ENCODE results near the gene RPLP2.
A peak's percentile ranks its signal among the peaks of the same experiment; 100 is the strongest.

Gene RPLP2

DNA sequence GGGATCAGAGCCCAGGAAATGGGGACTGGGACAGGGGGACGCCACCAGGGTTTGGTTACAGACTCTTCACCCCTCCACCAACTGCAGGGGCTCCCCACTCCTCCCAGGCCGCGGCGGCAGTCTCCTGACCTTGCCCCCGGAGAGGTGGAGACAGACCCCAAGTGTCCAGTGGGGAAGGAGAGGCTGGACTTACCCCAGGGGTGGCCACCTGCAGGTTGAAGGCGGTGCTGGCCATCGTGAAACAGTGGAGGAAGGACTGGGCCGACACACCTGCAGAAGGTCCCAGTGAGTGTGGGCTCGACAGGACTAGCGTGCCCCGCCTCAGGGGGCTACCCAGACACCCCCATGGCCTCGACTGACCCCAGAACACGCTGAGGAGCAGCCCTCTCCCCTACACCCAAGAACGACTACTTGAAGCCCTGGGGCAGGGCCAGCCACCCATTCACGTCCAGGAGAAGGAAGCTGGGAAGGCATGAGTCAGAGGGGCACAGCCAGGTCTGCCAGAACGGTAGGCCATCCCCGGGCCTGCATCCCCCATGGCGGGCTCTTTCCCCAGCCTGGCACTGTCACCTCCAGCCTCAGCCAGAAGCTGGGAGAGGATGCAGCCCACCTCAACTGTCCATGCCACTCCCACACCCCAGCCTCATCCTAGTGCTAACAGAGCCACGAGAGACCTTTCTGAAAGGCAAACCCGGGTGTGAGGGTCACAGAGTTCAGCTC, 34.7 kb upstream of the RPLP2 start:
- DNase-seq = no peak

DNA sequence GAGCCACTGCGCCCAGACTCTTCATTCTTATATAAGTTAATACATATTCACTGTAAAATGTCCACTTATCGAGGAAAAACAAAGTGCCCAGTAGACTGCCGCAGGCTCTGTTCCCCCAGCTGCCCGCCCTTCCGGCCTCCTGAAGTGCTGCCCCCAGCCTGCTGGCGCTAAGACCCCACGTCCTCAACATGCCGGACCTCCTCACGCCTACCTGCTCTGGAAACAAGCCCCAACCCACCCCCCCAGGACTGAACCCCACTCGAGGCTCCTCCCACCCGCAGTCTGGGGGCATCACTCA, 33.6 kb upstream of the RPLP2 start:
- DNase-seq = no peak

DNA sequence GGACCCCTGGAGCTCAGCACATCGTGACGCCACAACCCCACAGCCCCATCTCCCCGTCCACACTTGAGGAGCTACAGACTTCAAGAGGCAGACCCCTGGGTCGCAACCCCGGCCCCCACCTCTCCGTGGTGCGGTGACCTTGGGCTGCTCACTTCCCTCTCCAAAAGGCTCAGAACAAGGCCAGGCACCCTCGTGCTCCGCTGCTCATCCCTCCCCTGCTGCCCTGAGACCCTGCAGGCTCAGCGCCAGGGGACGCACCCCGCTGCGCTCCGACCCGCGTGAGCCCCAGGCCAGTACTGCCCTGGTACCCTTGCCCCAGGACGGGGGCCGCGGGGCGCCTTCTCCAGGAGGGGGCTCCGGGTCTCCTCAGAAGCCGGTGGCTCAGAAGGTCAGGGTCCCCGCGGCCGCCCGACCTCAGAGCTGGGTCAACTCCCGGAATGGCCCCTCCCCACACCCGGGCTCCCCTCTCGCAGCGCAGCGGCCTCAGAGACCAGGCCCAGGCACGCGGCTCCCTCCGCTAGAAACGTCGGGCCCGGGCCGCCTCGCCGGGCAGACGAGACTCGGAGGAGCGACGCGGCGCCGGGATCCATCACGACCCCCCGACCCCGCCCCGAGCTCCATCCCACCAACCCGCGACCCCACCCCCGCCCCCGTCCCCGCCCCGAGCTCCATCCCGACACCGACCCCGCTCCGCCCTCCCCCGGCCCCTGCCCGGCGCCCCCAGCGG, 33.0 kb upstream of the RPLP2 start:
- peak; percentile 67 for DNase-seq

DNA sequence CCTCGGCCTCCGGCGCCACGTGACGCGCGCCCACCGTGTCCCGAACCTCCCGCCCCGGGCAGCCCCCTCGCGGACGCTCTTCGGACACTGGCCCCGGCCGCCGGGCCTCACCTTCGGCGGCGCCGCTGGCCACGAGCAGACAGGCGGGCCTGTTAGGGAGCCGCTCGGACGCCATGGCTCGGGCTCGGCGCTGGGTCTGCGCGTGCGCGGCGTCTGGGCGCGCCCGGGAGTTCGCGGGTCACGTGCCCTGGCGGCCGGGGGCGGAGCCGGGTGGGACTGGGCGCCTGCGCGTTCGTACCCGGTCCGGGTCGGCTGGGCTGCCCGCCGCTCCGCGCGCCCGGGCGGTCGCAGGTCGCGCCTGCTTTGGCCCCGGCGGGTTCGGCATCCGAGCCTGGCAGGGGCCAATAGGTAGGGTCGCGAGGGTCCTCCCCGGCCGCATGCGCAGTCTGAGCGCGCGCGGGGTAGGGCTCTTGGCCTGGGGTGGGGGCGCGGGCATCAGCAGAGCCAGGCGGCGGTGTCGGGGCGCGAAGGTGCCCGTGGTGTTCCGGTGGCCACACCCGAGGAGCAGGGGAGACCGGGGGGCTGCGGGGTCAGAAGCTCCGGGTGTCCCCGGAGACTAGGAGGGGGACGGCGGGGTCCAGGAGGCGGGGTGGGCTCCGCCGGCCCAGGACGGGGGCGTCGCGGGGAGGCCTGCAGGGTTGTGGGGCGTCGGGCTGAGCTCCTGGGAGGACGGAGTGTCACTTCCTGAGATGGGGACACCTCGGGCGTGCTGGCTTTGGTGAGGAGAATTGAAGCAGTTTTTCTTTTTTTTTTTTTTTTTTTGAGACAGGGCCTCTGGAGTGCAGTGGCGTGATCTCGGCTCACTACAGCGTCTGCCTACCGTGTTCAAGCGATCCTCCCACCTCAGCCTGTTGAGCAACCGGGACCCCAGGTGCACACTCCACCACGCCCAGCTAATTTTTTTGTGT, 32.2 kb upstream of the RPLP2 start, which contains the start of gene GATD1:
Gene GATD1 (minus strand): TSS at position 200 of the 968 bp plus-strand sequence. CDS start 25 bp downstream, at position 175.
- peak; percentile 96 for DNase-seq

GRCh38 chr11:778976-779954, 30.5 kb upstream of the RPLP2 start:
- no peak for DNase-seq

DNA sequence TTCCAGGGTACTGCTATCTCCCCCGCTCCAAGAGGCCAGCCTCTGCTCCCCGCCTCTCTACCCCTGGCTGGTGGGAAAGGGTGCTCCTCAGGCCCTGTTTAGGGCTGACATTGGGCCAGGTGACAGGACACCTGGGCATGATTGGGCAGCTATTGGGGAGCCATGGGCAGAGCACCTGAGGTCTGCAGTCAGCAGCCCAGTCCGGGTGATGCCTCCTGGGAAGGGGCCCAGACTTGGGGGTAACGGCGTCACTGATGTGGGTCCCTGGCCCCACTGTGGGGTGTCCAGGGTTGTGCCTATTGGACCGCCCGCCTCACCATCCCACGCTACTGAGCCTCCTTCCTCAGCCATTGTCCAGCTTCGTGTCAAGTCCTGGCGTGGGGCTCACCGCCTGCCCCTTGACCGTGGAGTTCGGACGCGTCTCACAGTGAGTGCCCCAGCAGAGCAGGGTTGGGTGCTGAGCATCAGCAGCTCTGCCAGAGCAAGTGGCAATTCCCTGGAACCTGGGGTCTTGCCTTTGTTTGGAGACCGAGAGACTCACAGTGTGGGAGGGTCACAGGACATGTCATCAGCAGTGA, 29.7 kb upstream of the RPLP2 start:
- DNase-seq = no peak

DNA sequence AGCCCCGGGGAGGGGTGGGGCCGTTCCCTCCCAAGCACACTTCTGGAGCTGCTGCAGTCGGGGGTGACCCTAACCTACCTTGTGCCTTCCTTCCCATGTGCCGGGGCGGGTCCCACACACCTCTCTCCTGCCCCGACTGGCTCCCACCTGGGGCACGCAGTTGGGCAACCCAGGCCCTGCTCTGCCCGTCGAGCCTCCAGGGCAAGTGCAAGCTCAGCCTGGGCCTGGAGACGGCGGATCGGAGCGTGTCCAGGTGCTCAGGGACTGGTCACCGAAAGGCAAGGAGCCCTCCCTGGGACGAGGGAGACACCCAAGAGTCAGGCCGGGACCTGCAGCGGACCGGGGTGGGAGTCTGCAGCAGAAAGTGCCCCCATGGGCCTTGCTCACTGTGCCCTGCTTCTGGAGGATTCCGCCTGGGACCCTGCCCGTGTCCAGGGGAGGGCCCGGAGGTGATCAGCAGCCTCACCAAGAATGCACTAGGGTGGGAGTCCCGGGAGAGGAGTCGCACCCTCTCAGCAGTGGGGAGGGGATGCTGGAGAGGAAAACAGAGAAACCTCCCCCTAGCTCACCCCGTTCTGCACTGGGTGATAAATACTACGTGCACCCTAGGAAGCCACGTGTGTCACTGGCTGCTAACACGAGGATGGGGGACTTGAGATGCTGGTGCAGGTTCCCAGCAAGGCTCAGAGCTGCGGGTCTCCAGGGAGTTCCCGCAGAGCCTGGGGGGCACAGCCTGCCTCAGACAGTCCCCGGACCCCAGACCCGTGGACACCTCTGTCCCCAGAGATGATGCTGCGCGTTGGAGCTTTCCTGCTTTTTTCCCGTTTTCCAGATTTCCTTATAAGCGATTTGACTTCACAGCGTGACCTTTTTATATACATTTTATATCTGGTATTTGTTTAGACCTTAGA, 27.2 kb upstream of the RPLP2 start:
- no peak for DNase-seq

DNA sequence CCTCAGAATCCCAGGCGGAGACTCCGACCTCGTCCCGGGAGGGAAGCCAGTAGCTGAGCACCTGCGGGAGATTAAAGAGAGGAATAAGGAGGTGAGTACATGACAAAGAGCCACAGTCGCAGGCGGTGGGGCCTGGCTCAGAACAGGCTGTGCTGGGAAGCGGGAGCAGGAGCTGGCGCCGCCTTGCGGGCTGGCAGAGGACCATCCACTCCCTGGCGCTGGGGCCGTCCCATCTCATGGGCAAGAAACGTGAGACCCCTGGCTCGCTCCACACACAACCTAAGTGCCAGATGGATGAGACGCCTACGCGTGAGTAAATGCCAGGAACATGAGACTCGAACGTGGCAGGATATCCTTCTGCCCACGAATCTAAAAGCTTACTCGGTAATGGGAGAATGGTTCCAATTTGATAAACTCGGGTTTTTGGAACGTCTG, 26.2 kb upstream of the RPLP2 start:
- DNase-seq = peak; percentile 84

GRCh38 chr11:786235-787083, 23.3 kb upstream of the RPLP2 start:
- no peak for DNase-seq

- DNase-seq = no peak
Observed at GRCh38 chr11:787084-787675, 22.6 kb upstream of the RPLP2 start.

GRCh38 chr11:788009-788640, 21.6 kb upstream of the RPLP2 start:
- DNase-seq = no peak

GRCh38 chr11:788953-789940, 20.5 kb upstream of the RPLP2 start:
- no peak for DNase-seq

DNA sequence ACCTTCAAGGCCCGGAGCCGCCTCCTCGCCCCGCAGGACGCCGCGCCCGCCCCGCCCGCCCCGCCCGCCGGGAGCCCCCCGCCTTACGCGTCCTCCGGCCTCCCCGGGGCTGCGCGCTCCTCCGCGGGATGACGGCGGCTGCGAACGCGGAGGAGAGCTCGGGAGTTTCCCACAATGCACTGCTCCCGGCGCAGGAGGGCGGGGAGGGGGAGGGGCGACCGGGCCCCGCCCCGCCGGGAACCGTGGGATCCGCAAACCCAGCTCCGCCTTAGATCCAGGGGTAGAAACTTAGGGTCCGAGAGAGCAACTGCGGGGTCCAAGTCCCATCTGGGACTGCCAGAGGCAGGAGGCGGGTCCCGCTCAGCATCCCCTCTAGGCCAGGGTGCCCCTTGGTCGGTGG, 19.8 kb upstream of the RPLP2 start, which contains the start of gene CEND1:
Gene CEND1 (minus strand): TSS at position 148 of the 400 bp plus-strand sequence. CDS start 1,514 bp downstream, outside the sequence.
- no peak for DNase-seq

DNA sequence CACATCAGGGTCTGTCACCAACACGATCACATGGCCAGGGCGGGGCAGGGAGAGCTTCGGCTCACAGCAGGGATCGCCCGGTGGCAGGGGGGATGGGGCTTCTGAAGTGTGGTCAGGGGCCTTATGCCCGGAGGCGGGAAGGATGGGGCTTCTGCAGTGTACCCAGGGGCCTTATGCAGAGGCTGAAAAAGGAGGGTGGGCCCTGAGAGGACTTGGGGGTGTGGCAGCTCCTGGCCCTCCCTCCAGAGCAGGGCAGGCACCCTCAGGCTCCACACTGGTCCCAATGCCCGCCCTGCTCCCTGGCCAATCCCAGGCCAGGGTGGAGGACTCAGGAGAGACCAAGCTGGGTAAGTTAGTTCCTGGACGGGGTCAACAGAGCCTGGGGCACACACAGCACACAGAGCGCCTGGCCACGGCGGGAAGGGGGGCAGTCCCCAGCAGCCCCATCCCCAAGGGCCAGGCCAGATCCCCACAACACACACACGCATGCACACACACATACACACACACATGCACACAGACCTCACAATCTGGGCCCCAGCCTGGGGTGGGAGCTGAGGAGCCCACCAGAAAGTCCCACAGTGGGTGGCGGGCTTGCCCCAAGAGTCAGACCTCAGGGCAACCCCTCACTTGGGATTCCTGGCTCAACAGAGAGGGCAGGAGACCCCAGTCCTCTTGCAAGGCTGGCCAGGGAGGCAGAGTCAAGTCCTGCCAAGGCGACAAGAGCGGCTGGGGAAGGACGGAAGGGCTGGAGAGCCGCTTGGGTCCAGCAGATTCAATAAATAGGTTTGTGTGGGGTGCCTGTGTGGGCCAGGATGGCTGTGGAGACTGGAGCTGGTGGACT, 18.8 kb upstream of the RPLP2 start:
- DNase-seq = no peak

GRCh38 chr11:791658-792534, 17.9 kb upstream of the RPLP2 start:
- DNase-seq = no peak

DNA sequence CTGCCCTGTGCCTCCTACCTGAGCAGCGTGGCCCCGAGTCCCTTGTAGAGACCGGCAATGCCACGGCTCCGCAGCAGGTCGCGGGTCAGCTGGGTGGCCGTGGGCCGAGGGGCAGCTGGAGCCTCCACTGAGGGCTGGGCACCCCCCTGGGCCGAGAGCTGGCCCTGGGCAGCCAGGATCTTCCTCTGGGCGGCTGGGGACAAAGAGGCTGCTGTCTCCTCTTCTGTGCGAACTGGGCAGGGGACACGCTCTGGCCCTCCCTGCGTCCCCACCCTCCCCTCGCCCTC, 17.3 kb upstream of the RPLP2 start:
- DNase-seq = no peak
